ENCODE data around the gene LY6G5C. TPM values are rescaled to one million over a fixed set of nuclear protein-coding genes. Genes with fewer than 3 reads are reported as not detected.
A peak's percentile ranks its signal among the peaks of the same experiment; 100 is the strongest.

The LY6G5C gene, protein sequence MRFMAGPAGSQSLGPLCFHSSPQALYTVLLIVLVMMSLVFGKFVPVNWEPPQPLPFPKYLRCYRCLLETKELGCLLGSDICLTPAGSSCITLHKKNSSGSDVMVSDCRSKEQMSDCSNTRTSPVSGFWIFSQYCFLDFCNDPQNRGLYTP
- 3.2 TPM for polyA plus RNA-seq

DNA sequence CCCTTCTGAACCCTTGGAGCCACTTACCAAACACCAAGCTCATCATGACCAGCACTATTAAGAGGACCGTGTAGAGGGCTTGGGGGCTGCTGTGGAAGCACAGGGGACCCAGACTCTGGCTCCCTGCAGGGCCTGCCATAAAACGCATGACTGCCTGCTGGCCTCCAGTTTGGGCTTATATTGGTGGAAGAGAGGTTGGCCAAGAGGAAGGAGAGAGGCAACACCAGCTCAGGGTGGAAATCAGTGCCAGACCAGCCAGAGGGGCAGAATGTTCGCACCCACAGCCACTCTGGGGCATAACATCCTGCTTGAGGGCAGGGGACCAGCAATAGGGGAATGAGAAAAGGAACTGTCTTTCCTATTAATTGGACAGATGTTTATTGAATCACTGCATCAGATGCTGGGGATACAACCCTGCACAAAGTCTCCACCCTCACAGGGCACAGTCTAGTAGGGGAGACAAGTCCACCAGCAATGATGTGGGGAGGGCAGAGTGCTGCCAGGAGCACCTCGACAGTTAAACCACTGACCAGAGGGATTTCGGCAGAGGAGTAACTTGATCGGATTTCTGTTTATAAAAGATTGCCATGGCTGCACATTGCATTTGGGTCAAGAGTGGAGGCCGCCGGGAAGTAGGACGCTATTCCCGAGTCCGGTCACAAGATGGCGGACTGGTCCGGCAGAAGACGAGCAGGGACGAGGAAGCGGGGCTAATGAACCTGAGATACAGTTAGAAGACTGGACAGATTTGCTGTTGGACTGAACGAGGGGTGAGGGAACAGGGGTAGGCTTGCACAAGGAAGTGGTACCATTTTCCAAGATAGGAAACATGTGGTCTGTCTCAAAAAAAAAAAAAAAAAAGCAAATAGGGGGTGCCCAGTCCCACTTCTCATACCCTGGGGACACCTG lies at the start of gene LY6G5C:
Gene LY6G5C, minus strand, starts transcription at position 842 of the 909 bp plus-strand sequence. Its CDS starts 694 bp downstream, at position 148.
- Mint-ChIP-seq H3K27me3 (no peaks in the 10 kb centered on the region), H3K9me3 (no peaks in the 10 kb centered on the region), H3K27ac (peak within 1 kb of the TSS; percentile 10 to 78 (median 15)), H3K4me1 (peaks cover 23 to 30% (median 25%) of the 10 kb centered on the region in 3 donors), H3K36me3 (no peaks in the 10 kb centered on the region), H3K4me3 (peak within 1 kb of the TSS; percentile 41 to 91 (median 78))

DNA sequence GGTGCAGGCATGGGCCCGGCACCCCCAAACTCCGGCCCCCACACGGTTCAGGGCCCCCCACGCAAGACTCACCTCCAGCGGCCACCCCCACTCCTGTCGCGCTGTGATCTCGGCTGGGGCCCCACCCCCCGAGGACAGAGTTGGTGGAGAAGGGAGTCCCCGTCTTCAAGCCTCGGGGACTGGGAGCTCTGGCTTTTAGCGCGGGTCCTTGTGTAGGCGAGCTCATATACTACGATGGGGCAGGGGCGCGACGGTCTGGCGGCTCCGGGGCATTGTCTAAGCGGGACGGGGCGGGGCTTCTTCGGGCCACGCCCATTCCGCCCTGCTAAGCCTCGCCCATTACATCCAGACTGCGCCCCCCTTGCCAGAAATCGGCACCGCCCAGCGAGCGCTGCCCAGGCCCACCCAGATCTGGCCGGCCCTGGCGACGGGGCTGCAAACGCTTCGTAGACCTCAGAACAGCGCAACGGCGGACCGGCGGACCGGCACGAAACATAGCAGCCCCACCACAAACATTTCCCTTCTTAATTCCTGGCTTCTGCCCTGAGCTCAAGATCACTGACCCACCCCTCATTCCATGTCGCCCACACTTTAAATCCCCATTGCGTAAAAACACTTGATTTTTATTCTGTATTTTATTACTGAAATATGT lies 49.2 kb upstream of the LY6G5C start:
- Mint-ChIP-seq H3K4me3 (peak overlapping the region; percentile 94 to 99 (median 97)), H3K27me3 (no peaks in the 10 kb centered on the region), H3K36me3 (peaks cover 20% of the 10 kb centered on the region), H3K9me3 (no peaks in the 10 kb centered on the region), H3K4me1 (peaks cover 25 to 47% (median 42%) of the 10 kb centered on the region in 3 donors), H3K27ac (peak overlapping the region; percentile 94 to 97 (median 96))

DNA sequence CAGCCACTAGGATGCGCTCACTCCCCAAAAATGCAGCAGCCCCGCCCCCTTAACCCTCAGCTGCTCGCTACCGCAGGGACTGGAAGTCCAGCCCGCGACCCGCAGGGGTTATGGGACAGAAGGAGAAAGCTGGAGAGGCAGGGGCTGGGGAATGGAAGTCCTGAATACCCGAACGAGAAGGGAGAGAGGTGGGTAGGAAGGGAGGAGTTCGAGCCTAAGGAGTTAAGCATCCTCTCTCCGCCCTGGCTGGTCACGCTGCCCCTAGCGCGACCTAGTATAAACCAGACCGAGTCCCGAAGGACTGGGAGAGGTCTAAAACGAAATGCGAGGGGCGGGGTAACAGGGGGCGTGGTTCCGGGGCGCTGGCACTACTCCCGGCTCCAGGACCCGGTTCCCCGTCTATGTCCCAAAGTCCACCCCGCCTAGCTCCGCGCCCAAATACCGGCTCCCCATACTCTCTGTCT lies 48.7 kb upstream of the LY6G5C start:
- Mint-ChIP-seq H3K36me3 (peaks cover 21% of the 10 kb centered on the region), H3K27me3 (no peaks in the 10 kb centered on the region), H3K27ac (peak overlapping the region; percentile 94 to 97 (median 96)), H3K4me1 (peaks cover 25 to 47% (median 42%) of the 10 kb centered on the region in 3 donors), H3K4me3 (peak overlapping the region; percentile 94 to 99 (median 97)), H3K9me3 (no peaks in the 10 kb centered on the region)

DNA sequence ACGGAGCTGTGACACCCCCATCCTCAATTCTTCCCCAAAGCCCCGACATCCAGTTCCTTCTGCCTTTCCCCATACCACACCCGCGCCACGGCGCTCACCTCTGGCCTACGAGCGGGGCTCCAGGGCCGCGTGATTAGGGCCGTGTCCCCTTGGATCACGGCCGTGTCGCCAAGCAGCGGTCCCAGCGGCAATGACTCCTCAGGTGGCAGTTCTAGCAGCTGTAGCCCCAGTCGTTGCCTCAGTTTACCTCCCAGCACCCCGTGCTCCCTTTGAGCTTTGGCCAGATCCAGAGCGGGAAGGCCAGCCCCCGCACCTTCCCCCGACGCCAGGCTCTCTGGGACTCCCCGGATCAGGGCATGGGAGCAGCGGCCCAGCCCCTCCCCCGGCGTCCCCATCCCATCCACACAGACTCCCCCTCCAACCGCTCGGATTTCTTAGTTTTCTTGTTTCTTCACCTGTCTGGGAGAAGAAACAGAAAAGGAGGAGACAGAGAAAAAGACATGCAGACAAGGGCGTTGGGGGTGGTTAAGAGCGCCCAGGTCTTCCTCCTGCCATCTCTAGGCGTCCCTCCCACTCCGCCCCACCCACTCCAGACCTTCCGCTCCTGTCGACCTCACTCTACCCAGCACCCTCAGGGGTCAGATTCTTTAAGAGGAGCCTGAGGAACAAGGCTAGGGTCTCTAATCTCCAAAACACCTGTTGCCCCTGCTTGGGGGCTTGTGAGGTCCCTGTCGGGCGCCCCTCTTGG lies 48.1 kb upstream of the LY6G5C start, which contains the start of gene DDAH2:
Gene DDAH2, minus strand, starts transcription at position 533 of the 748 bp plus-strand sequence. Its CDS starts 138 bp downstream, at position 395.
- H3K27ac Mint-ChIP-seq = peak within 1 kb of the TSS; percentile 94 to 97 (median 96)
- no peaks in the 10 kb centered on the region for H3K27me3 Mint-ChIP-seq
- no peaks in the 10 kb centered on the region for H3K9me3 Mint-ChIP-seq
- H3K36me3 Mint-ChIP-seq = peaks cover 24% of the 10 kb centered on the region
- H3K4me1 Mint-ChIP-seq = peaks cover 25 to 45% (median 42%) of the 10 kb centered on the region in 3 donors
- peak within 1 kb of the TSS; percentile 94 to 99 (median 97) for H3K4me3 Mint-ChIP-seq

DNA sequence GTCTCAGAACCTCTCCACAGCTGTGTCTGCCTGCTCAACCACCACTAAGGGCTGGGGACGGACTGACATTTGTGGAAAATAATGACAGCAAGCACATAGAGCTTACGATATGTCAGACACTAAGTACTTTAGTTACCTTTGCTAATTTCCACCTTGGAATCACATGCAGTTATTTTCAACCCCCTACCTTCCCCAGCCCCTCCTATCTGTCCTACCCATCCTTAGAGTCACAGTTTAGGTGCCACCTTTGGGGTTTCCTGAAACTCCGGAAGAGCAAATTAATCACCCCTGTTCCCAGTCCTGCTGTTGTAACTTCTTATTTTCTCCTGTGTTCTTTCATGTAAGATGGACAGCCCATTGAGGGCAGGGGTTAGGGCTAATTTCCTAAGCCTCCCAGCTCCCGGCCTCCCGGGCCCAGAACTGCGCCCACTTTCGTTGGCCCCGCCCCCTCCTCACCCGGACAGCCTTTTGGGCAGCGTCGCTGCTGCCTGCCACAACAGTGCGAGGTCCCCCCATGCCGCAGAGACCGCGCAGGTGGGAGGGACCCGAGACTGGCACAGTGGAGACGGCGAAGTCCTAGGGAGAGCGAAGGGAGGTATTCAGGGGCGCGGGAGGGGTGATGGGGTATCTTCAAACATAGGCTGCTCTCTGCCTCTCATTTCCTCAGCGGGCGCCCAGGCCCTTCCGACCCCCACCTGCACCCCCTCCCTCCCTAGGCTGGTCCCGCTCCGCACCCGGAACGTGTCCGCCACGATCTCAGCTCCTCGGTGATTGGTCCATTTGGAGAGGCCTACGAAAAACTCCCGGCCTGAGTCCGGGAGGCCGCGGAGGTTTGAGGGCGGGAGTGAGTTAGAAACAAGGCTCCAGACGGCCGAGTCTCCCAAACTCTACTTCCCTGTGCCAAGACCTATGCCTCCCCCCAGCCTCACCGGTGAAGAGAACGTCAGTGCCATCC lies 47.1 kb upstream of the LY6G5C start:
- Mint-ChIP-seq H3K4me1 (peaks cover 25 to 39% (median 36%) of the 10 kb centered on the region in 3 donors), H3K9me3 (no peaks in the 10 kb centered on the region), H3K4me3 (peak overlapping the region; percentile 93 to 97 (median 95)), H3K27ac (peak overlapping the region; percentile 81 to 97 (median 95)), H3K27me3 (no peaks in the 10 kb centered on the region), H3K36me3 (peaks cover 22% of the 10 kb centered on the region)

DNA sequence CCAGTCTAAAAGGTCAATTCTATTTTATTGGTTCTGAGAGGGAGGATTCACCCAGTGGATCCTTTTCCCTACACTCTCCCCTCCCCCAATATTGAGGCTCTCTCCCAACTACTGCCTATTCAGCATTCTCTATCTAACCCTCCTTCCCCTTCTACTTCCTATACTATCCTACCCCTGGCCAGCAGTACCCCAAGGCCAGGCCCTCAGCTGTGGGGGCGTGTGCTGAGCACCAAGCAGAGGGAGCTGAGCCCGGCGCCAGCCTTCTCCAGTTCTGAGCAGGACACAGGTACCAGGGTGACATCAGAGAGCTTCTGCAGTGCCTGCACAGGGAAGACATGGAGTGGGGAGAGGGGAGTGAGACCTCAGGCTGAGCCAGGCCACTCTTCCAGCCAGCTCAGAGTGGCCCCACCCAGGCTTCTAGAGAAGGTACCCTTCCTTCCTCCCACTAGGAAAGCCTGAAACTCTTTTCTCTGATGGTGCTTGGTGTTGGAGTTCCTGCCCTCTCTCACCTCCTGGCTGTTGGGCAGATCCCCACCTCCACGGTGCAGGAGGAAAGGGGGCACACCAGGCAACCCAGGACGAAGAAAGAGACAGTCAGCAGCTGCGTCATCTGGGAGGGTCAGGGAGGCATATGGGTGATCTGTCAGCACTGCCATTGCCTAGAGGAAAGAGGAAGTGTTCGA lies 46.3 kb upstream of the LY6G5C start:
- H3K4me3 Mint-ChIP-seq = peak overlapping the region; percentile 85 to 96 (median 94)
- H3K27me3 Mint-ChIP-seq = no peaks in the 10 kb centered on the region
- H3K36me3 Mint-ChIP-seq = peaks cover 22% of the 10 kb centered on the region
- peak overlapping the region; percentile 80 to 95 (median 81) for H3K27ac Mint-ChIP-seq
- no peaks in the 10 kb centered on the region for H3K9me3 Mint-ChIP-seq
- peaks cover 25 to 38% (median 38%) of the 10 kb centered on the region in 3 donors for H3K4me1 Mint-ChIP-seq

DNA sequence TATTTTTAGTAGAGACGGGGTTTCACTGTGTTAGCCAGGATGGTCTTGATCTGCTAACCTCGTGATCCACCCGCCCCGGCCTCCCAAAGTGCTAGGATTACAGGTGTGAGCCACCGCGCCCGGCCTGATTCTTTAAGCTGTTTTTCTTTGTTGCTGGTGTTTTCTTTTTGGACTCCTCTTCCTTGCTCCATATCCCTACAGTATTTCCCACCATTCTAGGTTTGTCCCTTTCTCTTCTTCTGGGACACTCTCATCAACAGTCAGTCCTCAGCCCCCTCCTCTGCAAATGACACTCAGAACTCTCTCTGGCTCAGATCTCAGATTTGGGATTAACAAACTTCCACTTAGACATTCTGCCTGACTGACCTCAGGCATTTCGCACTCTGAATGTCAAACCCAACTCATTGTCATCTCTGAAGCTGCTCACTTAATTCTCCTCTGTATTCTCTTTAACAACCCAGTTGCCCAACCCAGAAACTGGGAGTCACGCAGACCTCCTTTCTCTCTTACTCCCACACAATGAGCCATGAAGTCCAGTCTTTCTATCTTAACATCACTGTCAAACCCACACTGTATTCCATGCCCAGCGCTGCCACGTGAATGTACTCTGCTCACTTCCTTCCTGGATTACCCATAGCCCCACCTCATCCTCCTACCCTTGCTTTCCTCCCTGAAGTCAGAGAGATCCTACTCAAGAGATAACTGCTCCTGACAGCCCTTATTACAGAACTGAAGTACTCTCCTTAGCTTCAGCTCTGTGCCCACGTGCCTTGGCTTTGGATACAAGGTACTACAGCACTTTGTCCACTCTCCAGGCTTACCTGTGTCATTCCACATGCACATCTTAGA lies 44.9 kb upstream of the LY6G5C start:
- Mint-ChIP-seq H3K27ac (peak overlapping the region in 2 of 3 donors; percentile 80 to 82), H3K9me3 (no peaks in the 10 kb centered on the region), H3K4me1 (peaks cover 25 to 38% (median 36%) of the 10 kb centered on the region in 3 donors), H3K36me3 (peaks cover 22% of the 10 kb centered on the region), H3K4me3 (peak overlapping the region in 1 of 4 donors; percentile 53), H3K27me3 (no peaks in the 10 kb centered on the region)

DNA sequence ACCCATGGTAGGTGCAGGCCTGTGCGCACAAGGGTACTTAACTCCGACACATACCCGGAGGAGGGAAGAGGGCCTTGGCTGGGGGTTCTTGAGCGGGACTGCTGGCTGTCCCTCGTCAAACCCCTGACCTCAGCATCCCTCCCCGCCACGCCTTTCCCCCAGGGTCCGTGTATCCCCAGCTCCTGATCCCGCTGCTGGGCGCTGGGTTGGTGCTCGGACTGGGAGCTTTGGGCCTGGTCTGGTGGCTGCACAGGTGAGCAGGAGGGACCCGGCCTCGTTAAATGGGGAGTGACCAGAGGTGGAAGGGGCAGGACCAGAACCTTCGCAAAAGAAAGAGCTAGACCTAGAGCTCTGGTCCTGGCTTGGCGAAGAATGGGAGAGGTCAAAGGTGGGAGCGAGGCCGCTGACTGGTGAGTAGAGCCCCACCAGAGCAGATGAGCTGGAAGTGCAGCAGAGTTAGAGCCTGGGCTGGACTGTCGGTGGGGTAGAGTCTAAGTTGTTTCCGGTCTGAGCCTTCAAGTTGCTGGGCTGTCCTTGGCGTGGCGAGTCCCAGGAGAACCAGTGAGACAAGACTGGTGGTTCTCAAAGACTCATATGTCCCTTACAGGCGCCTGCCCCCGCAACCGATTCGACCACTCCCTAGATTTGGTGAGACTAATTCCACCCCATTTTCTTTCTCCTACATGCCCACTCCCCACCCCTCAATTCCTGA lies 43.3 kb upstream of the LY6G5C start:
- Mint-ChIP-seq H3K27ac (no peak overlapping the region), H3K36me3 (peaks cover 20% of the 10 kb centered on the region)

DNA sequence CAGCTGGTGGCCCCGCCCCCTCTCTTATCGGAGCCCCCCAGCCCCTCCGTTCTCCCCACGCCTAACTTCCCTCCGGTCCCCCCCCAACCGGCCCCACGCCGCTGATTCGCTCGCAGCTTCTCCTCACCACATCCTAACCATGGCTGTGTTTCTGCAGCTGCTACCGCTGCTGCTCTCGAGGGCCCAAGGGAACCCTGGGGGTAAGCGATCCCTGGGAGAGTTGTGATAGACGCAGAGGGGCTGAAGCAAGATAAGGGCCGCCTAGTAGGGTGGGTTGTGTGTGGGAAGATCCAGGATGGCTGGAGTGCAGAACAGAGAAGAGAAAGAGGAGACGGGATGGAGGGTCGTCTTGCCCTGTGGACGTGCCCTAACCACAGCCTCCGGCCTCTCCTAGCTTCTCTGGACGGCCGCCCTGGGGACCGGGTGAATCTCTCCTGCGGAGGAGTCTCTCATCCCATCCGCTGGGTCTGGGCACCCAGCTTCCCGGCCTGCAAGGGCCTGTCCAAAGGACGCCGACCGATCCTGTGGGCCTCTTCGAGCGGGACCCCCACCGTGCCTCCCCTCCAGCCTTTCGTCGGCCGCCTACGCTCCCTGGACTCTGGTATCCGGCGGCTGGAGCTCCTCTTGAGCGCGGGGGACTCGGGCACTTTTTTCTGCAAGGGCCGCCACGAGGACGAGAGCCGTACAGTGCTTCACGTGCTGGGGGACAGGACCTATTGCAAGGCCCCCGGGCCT lies 42.5 kb upstream of the LY6G5C start, which contains the start of gene MPIG6B:
Gene MPIG6B, plus strand, starts transcription at position 129 of the 735 bp plus-strand sequence. Its CDS starts 11 bp downstream, at position 140.
- H3K4me1 Mint-ChIP-seq = peaks cover 18 to 30% (median 26%) of the 10 kb centered on the region in 3 donors
- peak within 1 kb of the TSS in 2 of 4 donors; percentile 17 to 48 for H3K4me3 Mint-ChIP-seq
- H3K36me3 Mint-ChIP-seq = peaks cover 20% of the 10 kb centered on the region
- no peaks in the 10 kb centered on the region for H3K9me3 Mint-ChIP-seq
- H3K27me3 Mint-ChIP-seq = no peaks in the 10 kb centered on the region
- peak within 1 kb of the TSS in 2 of 3 donors; percentile 31 to 57 for H3K27ac Mint-ChIP-seq

More for the DNA sequence above, 43.3 kb upstream of the LY6G5C start:
- Mint-ChIP-seq H3K4me1 (peaks cover 21 to 33% (median 33%) of the 10 kb centered on the region in 3 donors), H3K9me3 (no peaks in the 10 kb centered on the region), H3K27me3 (no peaks in the 10 kb centered on the region), H3K4me3 (no peak overlapping the region)

DNA sequence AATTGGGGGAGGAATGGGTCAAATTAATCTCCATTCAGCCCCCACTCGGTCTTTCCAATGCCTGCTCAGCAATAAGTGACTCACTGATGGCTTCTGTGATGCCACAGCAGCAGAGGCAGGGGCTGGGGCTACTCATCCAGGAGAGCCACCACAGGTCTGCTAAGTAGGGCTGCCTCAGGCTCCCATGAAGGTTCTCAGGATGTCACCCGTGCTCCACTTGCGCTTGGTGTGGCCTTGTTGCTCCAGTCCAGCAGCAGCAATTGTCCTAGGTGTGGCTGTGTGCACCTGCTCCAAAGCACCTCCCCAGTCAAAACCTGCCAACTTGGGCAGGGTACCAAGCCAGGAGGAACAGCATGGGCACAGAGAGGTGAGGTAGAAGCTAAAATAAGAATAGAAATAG lies 41.3 kb upstream of the LY6G5C start:
- peaks cover 12 to 24% (median 17%) of the 10 kb centered on the region in 3 donors for H3K4me1 Mint-ChIP-seq
- peaks cover 15% of the 10 kb centered on the region for H3K36me3 Mint-ChIP-seq
- H3K27ac Mint-ChIP-seq = no peak overlapping the region
- H3K27me3 Mint-ChIP-seq = no peaks in the 10 kb centered on the region
- H3K4me3 Mint-ChIP-seq = no peak overlapping the region
- H3K9me3 Mint-ChIP-seq = no peaks in the 10 kb centered on the region

Measured in IgD-negative memory B cell (primary cell).